HG02610 (cell line): ENCODE results near the gene SLC31A1.
"Not testable (repeated sequence)": the region's sequence is repeated elsewhere in the genome, so short reads cannot be mapped to it uniquely, and the experiment has no call there.

Experiments used
- ATAC-seq: cut with Tn5 transposase; IDR thresholded peaks from one replicate; pipeline ENCODE4 v1.9.1; 2021; ENCODE audit warnings: mild to moderate bottlenecking, moderate library complexity; ENCODE audit not compliant: unreplicated experiment

SLC31A1 gene

DNA sequence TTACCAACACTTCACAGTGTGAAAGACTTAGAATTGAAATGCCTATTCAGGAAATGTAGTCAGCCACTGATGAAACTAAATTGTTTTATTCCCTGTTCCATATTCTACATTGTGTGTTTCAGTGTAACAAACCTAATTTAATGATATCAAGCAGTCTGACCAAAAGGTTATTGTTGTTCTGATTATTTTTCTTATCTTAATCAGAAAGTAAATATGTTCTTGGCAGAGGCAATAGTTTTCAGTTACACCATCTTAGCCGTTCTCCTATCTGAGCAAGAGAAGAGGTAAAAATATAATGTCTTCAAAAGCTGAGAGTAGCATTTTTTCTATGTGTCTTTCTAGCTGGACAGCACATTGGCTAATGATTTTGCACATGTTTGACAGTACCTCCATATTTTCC is 36.9 kb downstream of the SLC31A1 start:
- no peak for ATAC-seq

DNA sequence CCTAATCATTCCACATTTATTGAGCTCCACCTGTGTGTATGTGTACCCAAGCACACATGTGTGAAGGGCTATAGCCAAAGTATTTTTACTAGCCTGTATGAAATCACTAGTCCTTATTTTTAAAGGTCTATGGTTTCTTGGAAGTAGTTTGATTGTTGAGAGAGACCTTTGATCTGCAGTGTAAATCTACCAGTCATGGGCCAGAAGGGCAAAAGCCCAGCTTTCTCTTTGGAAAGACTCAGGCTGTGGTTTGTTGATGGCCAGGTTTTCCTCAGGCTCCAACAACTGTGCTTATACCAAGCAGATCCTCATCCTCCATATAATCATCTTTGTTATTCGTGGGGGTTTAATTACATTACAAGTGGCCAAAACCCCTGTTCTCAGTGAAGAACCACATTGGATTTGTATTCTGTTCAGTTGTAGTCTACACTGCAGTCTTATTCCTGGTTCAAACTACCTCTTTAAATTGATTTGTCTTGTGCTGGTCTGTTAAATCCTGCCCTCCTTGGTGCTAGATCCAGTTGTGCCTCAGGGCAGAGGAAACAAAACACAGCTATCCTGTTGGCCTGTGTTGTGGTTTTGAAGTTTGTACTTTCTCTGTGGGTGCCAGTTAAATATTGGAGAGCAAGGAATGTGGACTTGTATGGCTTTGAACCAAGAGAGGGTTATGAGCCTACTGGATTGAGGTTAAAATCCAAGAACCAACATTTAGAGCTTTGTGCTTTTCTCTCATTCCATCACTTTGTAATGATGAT is 40.8 kb downstream of the SLC31A1 start:
- no peak for ATAC-seq

DNA sequence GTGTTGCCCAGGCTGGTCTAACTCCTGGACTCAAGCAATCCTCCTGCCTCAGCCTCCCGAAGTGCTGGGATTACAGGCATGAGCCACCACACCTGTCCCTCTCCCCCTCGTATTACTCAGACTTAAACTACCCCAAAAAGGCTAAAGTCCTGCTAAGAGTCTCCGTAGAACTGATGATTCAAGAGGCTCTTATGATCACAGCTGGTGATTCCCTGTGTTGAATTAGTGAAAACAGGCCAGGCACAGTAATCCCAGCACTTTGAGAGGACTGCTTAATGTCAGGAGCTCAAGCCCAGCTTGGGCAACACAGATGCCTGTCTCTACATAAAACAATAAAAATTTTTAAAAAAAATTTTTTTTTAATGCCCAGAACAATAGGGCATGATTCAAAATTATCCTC is 44.8 kb downstream of the SLC31A1 start:
- no peak for ATAC-seq

DNA sequence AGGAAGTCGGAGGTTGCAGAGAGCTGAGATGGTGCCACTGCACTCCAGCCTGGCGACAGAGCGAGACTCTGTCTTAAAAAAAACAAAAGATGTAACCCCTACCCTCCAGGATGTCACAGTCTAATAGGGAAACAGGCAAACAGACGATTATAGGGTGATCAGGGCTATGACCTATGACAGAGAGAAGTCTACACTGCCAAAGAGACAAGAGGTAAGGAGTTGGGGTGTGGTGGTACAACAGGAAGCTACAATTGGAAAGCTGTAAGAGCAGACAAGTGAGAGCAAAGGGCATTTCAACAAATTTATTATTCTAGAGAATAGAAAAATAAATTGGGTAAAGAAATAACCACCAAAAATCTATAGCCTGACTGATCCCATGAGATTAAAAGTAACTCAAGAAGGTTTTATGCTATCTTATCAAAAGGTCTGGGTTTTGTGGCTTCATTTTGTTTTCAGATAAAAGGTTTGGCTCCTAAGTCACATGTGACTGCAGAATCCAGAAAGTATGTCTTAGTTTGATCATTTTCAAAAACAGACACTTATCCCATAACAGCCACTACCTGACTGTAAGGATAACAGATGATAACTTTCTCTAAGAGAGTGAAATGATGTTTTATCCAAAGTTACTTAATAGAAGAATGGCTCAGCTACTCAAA is 46.7 kb downstream of the SLC31A1 start:
- no peak for ATAC-seq

DNA sequence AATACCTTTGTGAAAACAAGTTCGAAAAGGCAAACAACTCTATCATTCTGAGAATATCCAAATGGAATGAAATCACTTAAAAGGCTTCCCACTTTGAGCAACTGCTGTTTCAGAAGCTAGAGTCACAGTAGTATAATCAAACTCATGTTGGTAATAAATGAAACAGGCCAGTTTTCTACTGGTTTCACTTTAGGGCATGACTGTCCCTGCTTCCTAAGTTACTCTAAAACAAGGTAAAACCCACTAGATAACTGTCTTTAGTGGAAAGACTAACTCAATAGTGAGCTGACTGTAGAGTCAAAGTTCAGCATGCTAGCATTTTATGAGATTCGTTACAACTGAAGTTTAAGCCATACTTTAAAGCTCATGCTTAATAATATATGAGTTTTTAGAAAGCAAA is 48.0 kb downstream of the SLC31A1 start:
- no peak for ATAC-seq

DNA sequence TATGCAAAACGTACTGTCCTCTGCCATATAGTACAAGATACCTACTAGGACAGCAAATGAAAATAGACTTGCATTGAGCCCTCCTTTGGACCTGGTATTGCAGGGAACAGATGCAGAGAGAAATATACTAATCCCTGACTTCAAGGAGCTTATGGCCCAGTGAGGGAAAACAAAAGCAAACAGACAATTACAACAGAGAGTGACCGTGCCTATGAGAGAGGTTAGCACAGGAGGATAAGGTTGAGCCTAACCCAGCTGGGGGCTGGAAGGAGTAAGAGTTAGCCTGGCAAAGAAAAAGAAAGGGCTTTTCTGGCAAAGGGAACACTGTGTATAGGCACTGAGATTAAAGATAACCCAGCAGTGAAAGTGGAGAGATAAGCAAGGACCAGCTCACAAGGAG is 48.5 kb downstream of the SLC31A1 start:
- ATAC-seq = no peak

DNA sequence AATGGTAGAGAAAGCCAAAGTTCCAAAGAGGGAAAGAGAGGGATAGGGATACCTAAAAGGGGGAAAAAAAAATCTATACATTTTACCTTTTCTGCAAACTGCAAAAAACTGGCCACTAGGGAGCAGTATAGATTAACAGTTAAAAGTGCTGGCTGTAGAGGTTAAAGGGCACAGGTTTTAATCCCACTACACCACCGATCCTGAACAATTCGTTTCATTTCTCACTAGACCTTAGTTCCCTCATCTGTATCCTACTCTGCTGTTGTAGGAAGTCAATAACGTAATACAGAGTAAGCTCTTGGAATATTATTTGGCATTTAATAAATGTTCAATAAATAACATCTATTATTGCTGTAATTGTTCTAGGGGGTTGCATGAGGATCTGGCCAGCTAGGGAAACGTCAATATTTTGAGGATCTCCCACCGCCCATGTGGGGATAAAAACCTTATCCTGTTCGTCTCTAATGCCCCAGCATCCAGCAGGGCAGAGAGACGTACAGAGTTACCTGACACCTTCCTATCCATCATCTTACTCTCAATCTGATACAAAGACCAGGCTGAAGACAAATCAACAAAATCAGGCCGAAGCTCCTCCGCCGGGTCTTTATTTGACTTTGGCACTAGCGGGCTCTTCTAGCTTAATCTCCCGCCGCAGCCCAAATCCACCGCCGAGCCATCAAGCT is 53.3 kb downstream of the SLC31A1 start:
- peak; percentile 5 for ATAC-seq

DNA sequence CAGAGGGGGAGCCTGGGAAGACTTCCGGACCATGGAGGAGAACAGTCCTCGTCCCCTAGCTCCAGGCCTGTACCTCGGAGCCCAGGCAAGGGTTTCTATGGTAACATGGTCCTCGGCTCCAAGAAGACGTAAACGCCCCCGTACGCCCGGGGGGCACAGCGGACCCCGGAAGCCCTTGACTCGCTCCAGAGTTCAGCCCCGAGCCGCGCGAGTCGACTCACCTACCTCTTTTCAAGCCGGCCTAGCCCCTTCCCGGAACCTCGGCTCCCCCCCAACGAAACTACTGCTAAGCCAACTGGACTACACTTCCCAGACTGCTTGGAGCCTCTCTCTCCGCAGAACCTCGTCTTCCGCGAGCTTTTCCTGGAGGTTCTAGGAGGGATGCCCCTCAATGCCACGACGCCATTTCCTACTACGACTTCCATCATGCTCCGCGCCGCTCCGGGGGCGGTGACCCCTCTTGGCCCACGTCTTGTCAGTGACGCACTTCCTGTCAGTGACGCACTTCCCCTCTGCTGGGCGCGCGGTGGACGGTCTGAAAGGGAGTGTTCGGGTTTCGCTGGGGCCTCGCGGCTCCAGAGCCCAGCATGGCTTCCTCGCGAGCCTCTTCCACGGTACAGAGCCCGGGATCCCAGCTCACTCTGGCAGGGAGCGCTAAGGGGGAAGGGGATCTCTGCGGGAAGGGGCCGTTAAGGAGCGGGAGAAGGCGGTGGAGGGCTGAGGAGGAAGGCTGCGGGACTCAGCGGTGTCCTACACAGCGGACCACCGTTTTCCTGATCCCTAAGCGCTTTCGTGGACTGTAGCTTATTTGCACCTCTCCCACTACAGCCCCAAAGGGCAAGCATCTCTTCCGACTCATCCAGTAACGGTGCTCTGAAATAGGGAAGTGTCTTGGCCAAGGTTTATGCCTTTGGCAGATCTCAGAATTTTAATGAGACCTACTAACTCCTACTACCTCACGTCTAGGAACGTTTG is 54.1 kb downstream of the SLC31A1 start, which contains the start of the genes CDC26 and PRPF4:
Gene CDC26, minus strand, starts transcription at position 416 of the 975 bp plus-strand sequence. CDS start 3,065 bp downstream, outside the sequence.
Gene PRPF4, plus strand, starts transcription at position 502 of the 975 bp plus-strand sequence. Its CDS starts 86 bp downstream, at position 588.
- peak; percentile 97 for ATAC-seq

DNA sequence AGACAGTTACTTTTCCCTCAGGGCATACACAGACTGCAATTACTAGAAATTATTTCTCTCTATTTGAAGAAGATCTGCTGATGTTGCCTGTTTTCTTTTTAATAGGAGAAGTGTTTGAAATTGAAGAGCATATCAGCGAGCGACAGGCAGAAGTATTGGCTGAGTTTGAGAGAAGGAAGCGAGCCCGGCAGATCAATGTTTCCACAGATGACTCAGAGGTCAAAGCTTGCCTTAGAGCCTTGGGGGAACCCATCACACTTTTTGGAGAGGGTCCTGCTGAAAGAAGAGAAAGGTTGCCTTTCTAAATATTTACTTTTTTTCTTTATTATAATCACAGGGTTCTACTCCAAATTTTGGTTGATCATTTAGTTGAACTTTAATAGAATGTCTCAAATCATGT is 57.5 kb downstream of the SLC31A1 start:
- no peak for ATAC-seq

DNA sequence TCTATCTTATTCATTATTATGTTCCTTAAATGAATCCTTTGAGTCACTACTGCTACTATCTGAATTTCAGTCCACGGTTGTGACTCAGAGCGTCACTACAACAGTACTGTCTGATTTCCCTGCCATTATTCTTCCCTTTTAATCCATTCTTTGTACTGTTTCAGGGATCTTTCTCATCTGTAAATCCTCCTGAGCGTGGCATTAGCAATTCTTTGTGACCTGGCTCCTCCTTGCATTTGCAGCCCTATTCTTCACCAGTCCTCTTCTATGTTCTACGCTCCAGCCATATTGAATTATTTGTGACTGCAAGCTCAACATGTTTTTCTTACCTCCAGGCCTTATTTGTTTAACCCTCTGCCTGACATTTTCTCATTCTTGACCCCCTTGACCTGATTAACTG is 60.0 kb downstream of the SLC31A1 start:
- ATAC-seq = no peak

DNA sequence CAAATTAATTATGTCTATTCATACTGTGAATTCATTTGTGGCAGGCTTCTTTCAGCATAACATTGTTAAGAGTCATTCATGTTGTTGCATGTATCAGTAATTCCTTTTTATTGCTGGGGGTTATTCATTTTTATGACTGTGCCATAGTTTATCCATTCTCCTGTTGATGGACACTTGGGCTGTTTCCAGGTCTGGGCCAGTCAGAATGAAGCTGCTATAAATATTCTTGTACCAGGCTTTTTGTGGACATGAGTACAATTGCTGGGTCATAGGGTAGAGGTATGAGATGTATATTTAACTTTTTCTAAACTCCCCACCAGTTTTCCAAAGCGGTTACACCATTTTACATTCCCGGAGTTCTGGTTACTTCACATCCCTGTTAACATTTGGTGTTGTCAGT is 67.7 kb downstream of the SLC31A1 start:
- no peak for ATAC-seq

DNA sequence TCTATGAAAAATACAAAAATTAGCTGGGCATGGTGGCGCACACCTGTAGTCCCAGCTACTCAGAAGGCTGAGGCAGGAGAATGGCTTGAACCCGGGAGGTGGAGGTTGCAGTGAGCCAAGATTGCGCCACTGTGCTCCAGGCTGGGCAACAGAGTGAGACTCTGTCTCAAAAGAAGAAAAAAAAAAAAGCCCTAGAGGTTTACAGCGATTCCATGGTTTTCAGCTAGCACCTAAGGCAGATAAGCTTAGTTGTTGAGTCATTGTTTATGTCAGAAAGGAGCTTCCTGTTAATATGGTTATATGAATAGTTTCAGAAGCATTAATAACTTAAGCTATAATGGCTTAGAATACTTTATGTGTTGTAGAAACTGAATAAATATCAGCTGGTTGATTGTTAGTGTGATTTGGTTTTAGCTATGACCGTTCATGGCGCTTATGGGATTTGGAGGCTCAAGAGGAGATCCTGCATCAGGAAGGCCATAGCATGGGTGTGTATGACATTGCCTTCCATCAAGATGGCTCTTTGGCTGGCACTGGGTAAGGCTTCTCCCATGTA is 68.8 kb downstream of the SLC31A1 start:
- no peak for ATAC-seq

DNA sequence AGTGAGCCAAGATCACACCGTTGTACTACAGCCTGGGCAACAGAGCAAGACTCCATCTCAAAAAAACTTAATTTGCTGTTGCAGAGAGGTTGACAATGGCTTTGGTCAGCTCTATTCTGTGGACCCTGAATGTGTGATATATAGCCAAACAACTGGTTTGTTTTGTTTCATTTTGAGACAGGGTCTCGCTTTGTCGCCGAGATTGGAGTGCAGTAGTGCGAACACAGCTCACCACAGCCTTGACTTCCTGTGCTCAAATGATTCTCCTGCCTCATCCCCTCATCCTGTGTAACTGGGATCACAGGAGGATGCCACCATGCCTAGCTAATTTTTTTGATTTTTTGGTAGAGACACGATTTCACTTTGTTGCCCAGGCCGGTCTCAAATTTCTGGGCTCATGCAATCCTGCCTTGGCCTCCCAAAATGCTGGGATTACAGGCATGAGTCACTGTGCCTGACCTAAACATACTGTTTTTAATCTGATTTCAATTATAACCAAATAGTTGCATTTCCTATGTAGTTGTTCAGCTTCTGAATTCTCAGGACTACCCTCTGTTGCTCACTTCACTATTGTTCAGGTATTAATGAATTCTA is 72.0 kb downstream of the SLC31A1 start:
- ATAC-seq = no peak

DNA sequence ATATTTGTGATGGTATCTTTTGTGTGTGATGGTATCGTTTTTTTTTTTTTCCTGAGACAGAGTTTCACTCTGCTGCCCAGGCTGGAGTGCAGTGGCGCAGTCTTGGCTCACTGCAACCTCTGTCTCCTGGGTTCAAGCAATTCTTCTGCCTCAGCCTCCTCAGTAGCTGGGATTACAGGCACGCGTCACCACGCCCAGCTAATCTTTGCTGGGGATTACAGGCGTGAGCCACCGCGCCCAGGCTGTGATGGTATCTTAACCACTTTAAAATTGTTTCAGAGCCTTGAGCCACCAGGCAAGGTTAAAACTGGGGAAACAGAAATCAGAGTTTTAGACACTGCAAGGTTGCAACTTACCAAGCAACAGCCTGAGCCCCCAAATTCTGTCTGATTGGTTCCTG is 74.9 kb downstream of the SLC31A1 start:
- not testable (repeated sequence) for ATAC-seq

DNA sequence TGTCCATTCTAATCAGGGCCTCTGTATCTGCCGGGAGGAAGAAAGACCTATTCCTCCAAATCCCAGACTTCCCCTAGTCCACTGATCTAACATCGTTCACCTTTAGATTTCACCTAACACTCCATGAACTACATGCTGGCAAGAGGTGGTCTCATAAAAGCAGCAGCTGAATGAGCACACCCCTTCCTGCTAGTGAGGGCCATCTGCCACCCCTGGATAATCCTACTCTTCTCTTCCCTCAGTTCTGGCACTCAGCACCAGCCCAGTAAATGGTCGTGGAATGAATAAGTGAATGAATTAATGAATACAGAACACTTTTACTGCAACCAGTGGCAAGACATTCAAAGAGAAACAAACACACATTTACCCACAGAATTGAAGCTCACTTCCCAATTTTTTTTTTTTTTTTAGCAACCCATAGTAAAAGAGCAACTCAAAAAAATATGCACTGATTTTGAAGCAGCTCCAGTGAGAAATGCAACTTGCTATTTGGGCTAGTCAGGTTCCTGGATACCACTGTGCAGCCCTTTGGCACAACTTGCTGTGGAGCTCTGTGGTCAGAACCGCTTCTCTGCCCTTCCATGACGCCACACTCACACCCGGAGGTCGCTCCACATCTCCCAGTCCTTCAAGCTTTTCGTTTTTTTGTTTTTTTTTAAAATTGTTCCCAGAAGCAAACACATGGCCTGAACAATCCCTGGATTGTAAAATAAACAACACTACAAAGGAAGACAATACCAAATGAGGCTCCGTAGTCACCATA is 75.6 kb downstream of the SLC31A1 start:
- no peak for ATAC-seq

DNA sequence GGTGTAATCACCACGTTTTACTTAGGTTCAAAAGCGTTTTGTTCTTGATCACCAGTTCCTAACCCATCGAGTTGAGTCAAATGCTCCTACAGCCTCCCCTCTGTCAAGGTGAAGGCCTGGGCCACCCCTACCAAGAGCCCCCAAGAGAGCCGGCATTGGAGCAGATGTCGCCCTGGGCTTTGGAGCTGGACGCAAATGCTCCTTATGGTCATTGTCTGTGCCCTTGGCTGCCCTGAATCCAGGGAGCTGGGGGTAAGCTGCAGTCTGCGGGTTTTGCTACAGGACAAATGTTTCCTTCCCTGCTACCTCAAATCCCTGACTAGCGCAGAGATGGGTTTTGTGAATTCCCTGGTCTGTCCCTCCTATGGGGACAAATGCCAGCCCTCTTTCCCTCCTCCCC is 77.0 kb downstream of the SLC31A1 start:
- no peak for ATAC-seq

DNA sequence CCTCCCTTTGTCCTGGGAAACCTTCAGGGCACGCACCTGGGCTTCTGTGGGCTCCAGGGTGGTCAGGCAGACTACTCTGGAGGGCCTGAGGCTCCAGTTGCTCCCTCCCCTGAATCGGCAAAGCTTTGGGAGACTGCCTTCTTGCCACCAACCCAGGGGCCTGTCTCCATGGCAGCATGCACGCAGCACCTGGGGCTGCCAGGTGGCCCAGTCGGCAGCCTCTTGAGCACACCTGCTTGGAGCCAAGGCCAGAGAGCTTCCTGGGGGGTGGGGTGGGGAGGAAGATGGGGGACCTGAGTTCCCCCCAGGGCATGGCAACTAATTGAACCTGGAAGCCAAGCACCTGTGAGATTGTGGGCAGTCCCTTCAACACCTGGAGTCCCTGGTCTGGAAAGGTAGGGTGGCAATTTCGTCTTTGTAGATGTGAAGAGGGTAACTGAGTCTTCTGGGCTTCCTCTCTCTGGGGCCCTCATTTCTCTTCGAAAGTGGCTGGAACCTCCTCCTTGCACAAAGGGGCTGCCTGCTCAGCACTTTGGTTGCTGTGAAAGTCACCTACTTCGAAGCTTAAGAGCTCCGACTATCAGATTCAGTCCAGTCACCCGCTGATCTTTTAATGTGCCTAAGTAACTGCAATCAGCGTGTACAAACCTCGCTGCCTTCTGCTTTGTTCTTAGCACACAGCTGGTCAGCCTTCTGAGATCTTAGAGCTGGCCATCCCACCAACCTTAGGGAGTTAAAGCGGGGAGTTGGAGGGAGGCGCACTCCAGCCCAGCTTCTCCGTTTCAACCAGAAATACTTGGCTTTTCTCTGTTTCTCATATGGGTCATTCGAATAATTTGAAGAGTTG is 77.8 kb downstream of the SLC31A1 start:
- no peak for ATAC-seq

DNA sequence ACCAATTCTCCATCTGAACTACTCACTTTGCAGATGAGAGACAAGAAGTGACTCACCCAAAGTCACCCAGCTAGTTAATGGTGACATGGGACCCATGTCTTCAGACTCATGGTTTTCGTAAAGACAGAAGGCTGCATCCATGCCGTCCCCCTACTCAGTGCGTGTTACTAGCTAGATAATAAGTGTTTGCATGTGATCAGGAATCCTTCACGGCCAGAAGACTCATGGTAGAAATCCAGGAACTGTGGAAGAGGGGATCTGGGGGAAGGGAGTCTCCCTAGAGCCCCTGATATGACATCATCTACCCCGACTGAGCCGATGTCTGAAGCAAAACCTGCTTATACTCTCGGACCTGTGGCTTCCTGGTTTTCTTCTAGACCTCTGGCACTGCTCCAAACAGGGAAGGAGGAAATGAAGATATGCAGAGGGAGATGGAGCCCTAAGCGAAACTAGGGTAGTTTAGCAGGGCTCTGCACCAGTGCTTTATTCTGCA is 78.5 kb downstream of the SLC31A1 start:
- no peak for ATAC-seq
